NCI-H2196 (cell line): Measurements from ENCODE around the gene DUSP10.
A peak's percentile ranks its signal among the peaks of the same experiment; 100 is the strongest.

Source experiments
- DNase-seq: peaks from one replicate; lab custom pipeline; 2025; ENCODE audit not compliant: unreplicated experiment; lab: John Stamatoyannopoulos, UW

DUSP10 gene

GRCh38 chr1:221734187-221734586 is 7.7 kb downstream of the DUSP10 start:
- DNase-seq: no peak

GRCh38 chr1:221732052-221732451 is 9.8 kb downstream of the DUSP10 start:
- DNase-seq: no peak

GRCh38 chr1:221729771-221730330 is 12.0 kb downstream of the DUSP10 start:
- DNase-seq: no peak

- no peak for DNase-seq
Measured at GRCh38 chr1:221728037-221728505, 13.8 kb downstream of the DUSP10 start.

GRCh38 chr1:221727146-221728036 is 14.5 kb downstream of the DUSP10 start:
- no peak for DNase-seq

- DNase-seq: no peak
Measured at GRCh38 chr1:221725735-221726672, 15.9 kb downstream of the DUSP10 start.

GRCh38 chr1:221724931-221725605 is 16.8 kb downstream of the DUSP10 start:
- DNase-seq: no peak

GRCh38 chr1:221723848-221724236 is 18.0 kb downstream of the DUSP10 start:
- DNase-seq: no peak

GRCh38 chr1:221723018-221723847 is 18.7 kb downstream of the DUSP10 start:
- no peak for DNase-seq

GRCh38 chr1:221722254-221723017 is 19.5 kb downstream of the DUSP10 start:
- DNase-seq: no peak

- DNase-seq: no peak
Measured at GRCh38 chr1:221720545-221720944, 21.3 kb downstream of the DUSP10 start.

- no peak for DNase-seq
Measured at GRCh38 chr1:221719987-221720386, 21.9 kb downstream of the DUSP10 start.

GRCh38 chr1:221719278-221719597 is 22.7 kb downstream of the DUSP10 start:
- DNase-seq: no peak

GRCh38 chr1:221718381-221719277 is 23.3 kb downstream of the DUSP10 start:
- DNase-seq: no peak

- DNase-seq: no peak
Measured at GRCh38 chr1:221717485-221717853, 24.4 kb downstream of the DUSP10 start.

- DNase-seq: no peak
Measured at GRCh38 chr1:221716713-221717484, 25.0 kb downstream of the DUSP10 start.

GRCh38 chr1:221715321-221716169 is 26.3 kb downstream of the DUSP10 start:
- DNase-seq: peak; percentile 89
